CD4-positive, alpha-beta T cell treated with Interleukin-15 for 1 hour (primary cell): ENCODE results near the gene LRP6.
"Not testable (repeated sequence)": the region's sequence is repeated elsewhere in the genome, so short reads cannot be mapped to it uniquely, and the experiment has no call there.

Experiments used
- DNase-seq: peaks from one replicate; pipeline ENCODE4 v3.0.0-alpha.2; 2020

The LRP6 gene

GRCh38 chr12:12265571-12266388 is 1.1 kb downstream of the LRP6 start:
- DNase-seq: no peak

DNA sequence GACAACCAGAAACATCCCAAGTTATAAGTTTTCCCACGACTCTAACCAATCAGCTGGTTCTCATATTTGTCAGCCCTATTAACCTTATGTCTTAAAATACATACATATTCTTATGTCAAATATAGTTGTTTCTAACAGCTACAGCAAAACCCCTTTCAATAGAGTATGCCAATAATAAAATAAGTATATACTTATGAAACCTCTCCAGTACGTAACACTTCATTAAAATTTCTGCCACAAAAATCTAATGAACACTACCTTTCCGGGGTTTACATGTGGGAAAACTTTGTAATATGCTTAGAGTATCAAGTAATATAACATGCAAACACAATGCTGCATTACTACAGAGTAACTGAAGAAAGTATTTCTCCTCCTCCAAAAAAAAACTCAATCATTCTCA is 1.8 kb downstream of the LRP6 start:
- no peak for DNase-seq

DNA sequence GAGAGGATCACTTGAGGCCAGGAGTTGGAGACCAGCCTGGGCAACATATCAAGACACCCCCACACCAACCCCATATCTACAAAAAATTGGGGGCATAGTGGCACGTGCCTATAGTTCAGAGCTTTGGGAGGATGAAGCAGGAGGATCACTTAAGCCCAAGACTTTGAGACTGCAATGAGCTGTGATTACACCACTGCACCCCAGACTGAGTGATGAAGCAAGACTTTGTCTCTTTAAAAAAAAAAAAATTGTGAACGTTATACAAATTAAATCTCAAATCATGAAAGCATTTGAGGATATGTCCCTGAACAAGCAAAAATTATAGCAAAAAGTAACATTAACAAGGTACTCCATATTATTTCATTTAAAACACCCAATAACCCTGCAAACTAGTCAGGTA is 2.9 kb downstream of the LRP6 start:
- no peak for DNase-seq

DNA sequence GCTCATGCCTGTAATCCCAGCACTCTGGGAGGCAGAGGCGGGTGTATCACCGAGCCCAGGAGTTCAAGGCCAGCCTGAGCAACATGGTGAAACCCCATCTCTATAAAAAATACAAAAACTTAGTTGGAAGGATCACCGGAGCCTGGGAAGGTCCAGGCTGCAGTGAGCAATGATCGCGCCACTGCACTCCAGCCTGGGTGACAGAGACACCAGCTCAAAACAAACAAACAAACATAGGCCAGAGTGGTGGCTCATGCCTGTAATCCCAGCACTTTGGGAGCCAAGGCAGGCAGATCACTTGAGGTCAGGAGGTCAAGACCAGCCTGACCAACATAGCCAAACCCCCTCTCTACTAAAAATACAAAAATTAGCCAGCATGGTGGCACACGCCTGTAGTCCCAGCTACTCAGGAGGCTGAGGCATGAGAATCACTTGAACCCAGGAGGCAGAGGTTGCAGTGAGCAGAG is 10.5 kb downstream of the LRP6 start:
- DNase-seq: not testable (repeated sequence)

DNA sequence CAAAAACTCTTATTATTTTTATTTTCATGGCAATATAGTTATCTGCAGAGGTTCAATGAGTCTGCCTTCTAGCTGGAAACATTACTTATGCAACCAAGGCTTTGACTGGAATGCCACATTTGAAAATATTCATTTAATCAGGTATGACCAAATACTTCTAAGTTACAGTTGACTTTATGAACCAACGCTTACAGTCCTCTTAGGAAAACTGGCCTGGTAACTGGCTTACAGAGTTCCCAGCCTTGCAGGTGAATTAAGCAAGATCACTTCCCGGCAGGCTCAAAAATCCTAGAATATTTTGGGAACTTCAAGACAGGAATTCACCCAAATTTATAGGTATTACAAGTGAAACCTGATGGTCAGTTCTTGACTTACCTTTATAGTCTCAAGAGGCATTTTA is 12.3 kb downstream of the LRP6 start:
- no peak for DNase-seq

DNA sequence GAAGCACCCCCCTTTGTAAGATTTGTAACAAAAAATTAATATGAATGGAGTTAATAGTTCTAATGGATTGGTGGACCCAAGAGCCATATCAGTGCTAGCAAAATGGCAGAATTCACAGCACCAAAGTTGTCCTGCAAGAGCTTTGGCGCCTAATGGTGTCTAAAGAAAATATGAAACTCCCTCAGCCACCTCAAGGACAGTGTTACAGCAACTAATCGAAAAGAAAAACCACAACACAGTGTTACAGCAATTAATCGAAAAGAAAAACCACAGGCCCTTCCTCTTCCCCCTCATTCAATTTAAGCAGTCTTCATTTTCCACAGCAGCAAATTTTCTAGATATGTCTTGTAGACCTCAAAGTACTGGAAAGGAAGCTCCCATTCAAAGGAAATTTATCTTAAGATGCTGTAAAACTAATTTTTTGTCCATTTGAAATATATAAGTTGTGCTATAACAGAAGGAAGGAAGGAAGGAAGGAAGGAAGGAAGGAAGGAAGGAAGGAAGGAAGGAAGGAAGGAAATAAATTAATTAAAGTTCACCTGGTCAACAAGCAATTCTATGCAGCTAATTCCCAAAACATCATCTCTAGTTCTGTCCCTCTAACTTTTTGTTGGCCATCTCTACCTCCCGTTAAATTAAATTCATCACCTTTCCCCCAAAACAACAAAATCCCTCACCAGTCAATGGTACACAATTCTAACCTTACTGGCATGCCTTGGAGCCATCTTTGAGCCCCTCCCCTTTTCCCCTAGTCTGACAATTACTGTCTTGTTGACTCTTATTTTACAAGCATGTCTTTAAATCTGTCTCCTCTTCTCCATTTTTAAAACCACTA is 17.4 kb downstream of the LRP6 start:
- no peak for DNase-seq

DNA sequence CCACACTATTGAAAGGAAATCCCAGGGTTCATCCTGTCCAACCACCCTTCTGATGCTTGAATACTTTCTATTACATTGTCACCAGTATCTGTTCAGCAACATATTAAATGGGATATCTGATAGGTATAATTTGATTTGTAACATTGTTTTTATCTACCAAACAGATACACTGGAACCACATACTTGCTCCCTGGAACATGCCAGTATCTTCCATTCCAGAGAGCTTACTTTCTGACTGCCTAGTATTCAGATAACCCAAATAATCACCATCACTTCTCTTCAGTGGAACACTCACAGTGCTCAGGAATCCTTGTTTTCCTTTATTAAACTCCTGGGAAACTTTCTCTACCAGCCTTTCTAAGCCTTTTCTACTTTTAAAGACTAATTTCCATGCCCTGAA is 19.3 kb downstream of the LRP6 start:
- DNase-seq: no peak

DNA sequence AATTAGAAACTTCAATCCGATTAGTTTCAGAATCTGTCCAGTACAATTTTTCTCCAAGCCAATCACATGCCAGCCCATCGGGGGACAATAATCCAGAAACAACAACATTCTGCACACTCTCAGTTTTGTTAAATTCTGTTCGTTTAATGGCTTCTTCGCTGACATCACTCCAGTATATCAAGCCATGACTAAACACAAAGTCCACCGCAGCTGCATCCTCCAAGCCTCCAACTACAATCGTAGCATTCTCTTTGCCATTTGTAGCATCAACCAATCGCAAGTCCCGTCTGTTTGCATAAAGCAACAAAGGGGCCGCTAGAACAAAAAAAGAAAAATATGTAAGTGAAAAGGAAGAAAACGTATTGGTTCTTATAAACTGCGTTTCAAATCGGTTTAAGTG is 22.5 kb downstream of the LRP6 start:
- DNase-seq: no peak

DNA sequence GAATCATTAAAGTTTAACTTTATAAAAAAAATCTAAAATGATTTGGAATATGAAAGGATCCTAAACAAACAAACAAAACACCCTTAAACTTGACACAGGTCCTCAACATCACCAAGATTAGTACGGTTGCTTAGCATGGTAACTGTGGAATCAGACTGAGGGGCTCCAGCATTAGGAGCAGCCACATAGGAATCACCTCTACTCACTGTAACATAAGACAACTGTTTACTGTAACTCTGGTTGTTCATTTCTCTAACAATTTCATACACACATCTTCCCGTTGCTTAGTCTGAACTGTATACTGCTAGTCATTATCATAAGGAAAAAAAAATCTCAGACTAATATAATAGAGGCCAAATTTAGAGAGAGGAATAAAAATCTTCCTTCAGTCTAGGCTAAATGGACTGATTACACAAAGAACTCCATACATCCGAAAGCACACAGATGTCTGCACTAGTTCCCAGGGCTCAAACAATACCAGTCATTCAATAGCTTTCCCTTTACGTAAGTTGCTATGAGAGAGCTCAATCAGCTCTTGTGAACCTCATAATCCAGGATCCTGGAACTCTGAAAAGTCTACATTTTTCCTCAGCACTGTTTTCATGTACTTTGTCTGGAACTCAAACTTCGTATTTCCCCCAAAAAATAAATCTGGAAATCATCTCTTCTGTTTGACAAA is 26.0 kb downstream of the LRP6 start:
- DNase-seq: no peak

DNA sequence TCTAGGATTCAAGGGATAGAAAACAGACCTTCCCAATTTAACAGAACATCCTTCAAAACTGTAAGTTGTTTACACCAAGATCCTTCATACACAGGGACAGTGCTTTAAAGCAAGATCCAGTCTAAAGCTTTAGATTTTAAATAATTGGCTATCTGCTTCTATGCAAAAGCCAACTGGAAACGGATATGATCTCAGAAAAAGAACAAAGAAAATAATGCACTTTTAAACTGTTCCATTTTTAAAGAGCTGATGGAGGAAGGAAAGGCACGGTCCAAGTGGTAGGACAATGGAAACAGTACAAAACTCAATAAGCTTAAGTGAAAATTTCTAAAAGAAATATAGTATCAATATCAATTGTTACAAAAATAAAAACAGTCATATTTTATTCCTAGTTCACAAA is 27.7 kb downstream of the LRP6 start:
- no peak for DNase-seq

DNA sequence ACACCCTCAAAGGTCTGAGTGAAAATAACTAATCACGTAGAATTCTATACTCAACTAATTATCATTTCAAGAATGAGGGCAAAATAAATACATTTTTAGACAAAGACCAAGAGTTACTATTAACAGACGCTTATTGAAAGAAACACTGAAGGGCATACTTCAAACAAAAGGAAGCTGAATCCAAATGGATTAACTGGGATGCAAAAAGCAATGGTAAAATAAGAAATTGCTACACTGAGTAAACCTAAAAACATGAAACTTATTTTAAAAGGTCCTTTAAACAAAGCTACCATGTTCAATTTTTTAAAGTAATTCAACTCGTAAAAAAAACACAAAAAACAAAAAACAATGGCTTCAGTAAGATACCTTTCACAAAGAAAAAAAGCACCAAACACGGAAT is 28.2 kb downstream of the LRP6 start:
- no peak for DNase-seq

GRCh38 chr12:12236896-12237295 is 29.9 kb downstream of the LRP6 start:
- DNase-seq: no peak

- no peak for DNase-seq
Observed at GRCh38 chr12:12230275-12230674, 36.6 kb downstream of the LRP6 start.

GRCh38 chr12:12229556-12230092 is 37.2 kb downstream of the LRP6 start:
- no peak for DNase-seq

GRCh38 chr12:12228402-12228801 is 38.4 kb downstream of the LRP6 start:
- no peak for DNase-seq

DNA sequence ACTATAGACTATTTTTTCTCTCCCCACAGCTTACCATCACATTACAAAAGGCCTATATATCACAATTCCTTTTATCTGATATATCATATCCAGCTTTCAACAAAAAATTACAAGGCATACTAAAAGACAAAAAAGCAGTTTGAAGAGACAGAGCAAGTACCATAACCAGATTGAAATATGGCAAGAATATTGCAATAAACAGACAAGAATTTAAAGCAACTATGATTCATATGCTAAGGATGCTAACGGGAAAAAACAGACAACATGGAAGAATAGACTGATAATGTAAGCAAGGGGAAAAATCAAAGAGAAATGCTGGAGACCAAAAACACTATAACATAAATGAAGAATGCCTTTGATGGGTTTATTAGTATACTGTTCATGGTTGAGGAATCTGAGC is 40.7 kb downstream of the LRP6 start:
- DNase-seq: no peak

GRCh38 chr12:12224240-12224940 is 42.5 kb downstream of the LRP6 start:
- no peak for DNase-seq

DNA sequence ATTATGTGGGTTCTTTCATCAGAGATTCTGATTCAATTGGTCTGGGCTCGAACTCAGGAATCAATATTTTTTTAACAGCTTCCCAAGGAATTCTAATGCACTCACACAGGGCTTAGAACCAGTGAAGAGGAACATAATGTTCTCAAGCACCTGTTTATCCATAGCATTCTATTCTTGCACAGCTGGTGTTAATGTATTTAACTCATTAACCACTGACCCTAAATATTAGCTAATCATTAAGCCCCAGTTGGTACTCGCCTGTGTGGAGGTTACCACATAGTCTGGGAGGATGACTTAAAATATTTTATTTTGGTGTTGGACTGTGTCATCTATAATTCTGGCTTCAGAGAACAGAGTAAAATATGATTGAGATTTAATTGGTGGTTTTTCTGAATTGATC is 45.3 kb downstream of the LRP6 start:
- DNase-seq: no peak

GRCh38 chr12:12219664-12220063 is 47.2 kb downstream of the LRP6 start:
- DNase-seq: no peak

DNA sequence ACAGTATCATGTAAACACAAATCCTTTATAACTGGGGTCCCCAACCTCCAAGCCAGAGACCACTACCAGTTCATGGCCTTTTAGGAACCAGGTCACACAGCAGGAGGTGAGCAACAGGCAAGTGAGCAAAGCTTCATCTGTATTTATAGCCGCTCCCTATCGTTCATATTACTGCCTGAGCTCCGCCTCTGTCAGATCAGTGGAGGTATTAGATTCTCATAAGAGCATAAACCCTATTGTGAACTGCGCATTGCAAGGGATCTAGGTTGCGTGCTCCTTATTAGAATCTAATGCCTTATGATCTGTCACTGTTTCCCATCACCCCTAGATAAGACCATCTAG is 49.9 kb downstream of the LRP6 start:
- no peak for DNase-seq

- no peak for DNase-seq
Observed at GRCh38 chr12:12216349-12217017, 50.4 kb downstream of the LRP6 start.

- no peak for DNase-seq
Observed at GRCh38 chr12:12214635-12215131, 52.2 kb downstream of the LRP6 start.
